GM12891 (cell line): ENCODE results near the gene ERICH4.

Experiments used
- PAX5 ChIP-seq: IDR thresholded peaks from 2 replicates; pipeline ENCODE4 v1.6.1; 2011; ENCODE audit warnings: low read length, moderate library complexity, mild to moderate bottlenecking; ENCODE audit not compliant: insufficient read depth, severe bottlenecking
- POLR2A ChIP-seq: IDR thresholded peaks from 2 replicates; pipeline ENCODE4 v1.6.1; 2011; ENCODE audit warnings: low read depth, low read length, control low read depth
- POLR2AphosphoS5 ChIP-seq: IDR thresholded peaks from 2 replicates; pipeline ENCODE4 v1.6.1; 2011; ENCODE audit warnings: low read depth, low read length, control low read depth
- TAF1 ChIP-seq: IDR thresholded peaks from 2 replicates; pipeline ENCODE4 v1.6.1; 2011; ENCODE audit warnings: low read depth, low read length, control low read depth

DNA sequence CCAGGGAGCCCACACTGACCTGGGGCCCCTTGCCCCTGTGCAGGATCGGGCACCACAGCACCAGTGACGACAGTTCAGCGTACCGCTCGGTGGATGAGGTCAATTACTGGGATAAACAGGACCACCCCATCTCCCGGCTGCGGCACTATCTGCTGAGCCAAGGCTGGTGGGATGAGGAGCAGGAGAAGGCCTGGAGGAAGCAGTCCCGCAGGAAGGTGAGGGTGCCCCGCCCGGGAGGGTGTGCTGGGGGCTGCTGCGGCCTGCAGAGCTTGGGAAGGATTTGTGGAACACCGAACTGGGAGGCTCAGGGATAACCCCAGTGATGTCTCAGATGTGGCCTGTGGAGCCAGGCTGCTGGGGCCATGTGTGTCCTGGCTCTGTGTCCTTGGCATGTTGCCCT is 20.0 kb upstream of the ERICH4 start:
- TF ChIP-seq POLR2A = no peak
- TF ChIP-seq PAX5 = no peak
- no peak for TF ChIP-seq POLR2AphosphoS5
- TF ChIP-seq TAF1 = no peak
